SHP77 treated with DMSO at 0.1 percent for 48 hours (cell line): Measurements from ENCODE around the gene PPHLN1.
A peak's percentile ranks its signal among the peaks of the same experiment; 100 is the strongest.
"Not testable (repeated sequence)": the region's sequence is repeated elsewhere in the genome, so short reads cannot be mapped to it uniquely, and the experiment has no call there.

Source experiments
- DNase-seq: peaks from one replicate; lab custom pipeline; 2025; lab: John Stamatoyannopoulos, UW

The PPHLN1 gene

GRCh38 chr12:42322567-42322966, 3.4 kb upstream of the PPHLN1 start:
- no peak for DNase-seq

GRCh38 chr12:42323856-42324255, 2.1 kb upstream of the PPHLN1 start:
- no peak for DNase-seq

GRCh38 chr12:42325326-42325652, 678 bp upstream of the PPHLN1 start:
- DNase-seq: no peak

- no peak for DNase-seq
Measured at GRCh38 chr12:42326541-42327226, 717 bp downstream of the PPHLN1 start.

- no peak for DNase-seq
Measured at GRCh38 chr12:42327227-42327590, 1.2 kb downstream of the PPHLN1 start.

- not testable (repeated sequence) for DNase-seq
Measured at GRCh38 chr12:42330097-42330496, 4.1 kb downstream of the PPHLN1 start.

GRCh38 chr12:42332301-42333285, 6.6 kb downstream of the PPHLN1 start:
- DNase-seq: peak; percentile 12

- DNase-seq: no peak
Measured at GRCh38 chr12:42336286-42336685, 10.3 kb downstream of the PPHLN1 start.

GRCh38 chr12:42338280-42338679, 12.3 kb downstream of the PPHLN1 start:
- no peak for DNase-seq

- no peak for DNase-seq
Measured at GRCh38 chr12:42342028-42342427, 16.1 kb downstream of the PPHLN1 start.

GRCh38 chr12:42343721-42344120, 17.8 kb downstream of the PPHLN1 start:
- no peak for DNase-seq

GRCh38 chr12:42346403-42347002, 20.5 kb downstream of the PPHLN1 start:
- DNase-seq: no peak

GRCh38 chr12:42349119-42350020, 23.4 kb downstream of the PPHLN1 start:
- not testable (repeated sequence) for DNase-seq

- DNase-seq: not testable (repeated sequence)
Measured at GRCh38 chr12:42350021-42350407, 24.0 kb downstream of the PPHLN1 start.

GRCh38 chr12:42356344-42356743, 30.4 kb downstream of the PPHLN1 start:
- no peak for DNase-seq

- DNase-seq: no peak
Measured at GRCh38 chr12:42360747-42361403, 34.9 kb downstream of the PPHLN1 start.

- no peak for DNase-seq
Measured at GRCh38 chr12:42361909-42362646, 36.1 kb downstream of the PPHLN1 start.

GRCh38 chr12:42362647-42363260, 36.8 kb downstream of the PPHLN1 start:
- DNase-seq: no peak

- no peak for DNase-seq
Measured at GRCh38 chr12:42364692-42365091, 38.7 kb downstream of the PPHLN1 start.

GRCh38 chr12:42365486-42365885, 39.5 kb downstream of the PPHLN1 start:
- no peak for DNase-seq
